Activated CD4-positive, alpha-beta T cell treated with anti-CD3 and anti-CD28 coated beads, Interleukin-2, amount 10 ng/mL, durations not matched to agents 24 days and 14 days (primary cell): ENCODE results near the gene RPL13A. TPM values are rescaled to one million over a fixed set of nuclear protein-coding genes. Genes with fewer than 3 reads are reported as not detected.
A peak's percentile ranks its signal among the peaks of the same experiment; 100 is the strongest.

Source experiments
- DNase-seq: peaks from one replicate; pipeline ENCODE4 v3.0.0; 2022
- H3K27ac Mint-ChIP-seq: one replicate; pipeline ENCODE4 v1.8.0; 2022; ENCODE audit warnings: mild to moderate bottlenecking, mixed read lengths
- H3K27me3 Mint-ChIP-seq: one replicate; pipeline ENCODE4 v1.8.0; 2022; ENCODE audit warnings: mixed read lengths
- H3K36me3 Mint-ChIP-seq: one replicate; pipeline ENCODE4 v1.8.0; 2022; ENCODE audit warnings: low read depth, mild to moderate bottlenecking, mixed read lengths
- H3K4me1 Mint-ChIP-seq: one replicate; pipeline ENCODE4 v1.8.0; 2021; ENCODE audit warnings: mixed read lengths
- H3K4me3 Mint-ChIP-seq: one replicate; pipeline ENCODE4 v1.8.0; 2022; ENCODE audit warnings: mild to moderate bottlenecking, moderate library complexity, mixed read lengths
- H3K9me3 Mint-ChIP-seq: one replicate; pipeline ENCODE4 v1.8.0; 2021; ENCODE audit warnings: mixed read lengths
- intact Hi-C: fragments of 100-400 bp; cut with micrococcal nuclease; formaldehyde crosslinking; loops from one replicate; pipeline ENCODE4 v1.15.1; 2023
- total RNA-seq: library from RNA; stranded (reverse); gene quantifications from 2 replicates; pipeline ENCODE4 v1.2.3, GENCODE V29; 2022

Gene RPL13A
- total RNA-seq, 1 donor from 2014 or later, result 3,032 TPM

- H3K4me3 Mint-ChIP-seq, result no peak overlapping the region
- H3K9me3 Mint-ChIP-seq, result no peaks in the 10 kb centered on the region
- peak overlapping the region; percentile 15 for H3K27ac Mint-ChIP-seq
- peaks cover 39% of the 10 kb centered on the region for H3K36me3 Mint-ChIP-seq
- H3K4me1 Mint-ChIP-seq, result peaks cover 23% of the 10 kb centered on the region
- intact Hi-C loops, result no loop called here
- DNase-seq, result no peak
- no peaks in the 10 kb centered on the region for H3K27me3 Mint-ChIP-seq
Observed at GRCh38 chr19:49479975-49480628, 7.3 kb upstream of the RPL13A start.

GRCh38 chr19:49481020-49481683, 6.3 kb upstream of the RPL13A start:
- Mint-ChIP-seq H3K4me3 (no peak overlapping the region), H3K27me3 (no peaks in the 10 kb centered on the region), H3K36me3 (peaks cover 43% of the 10 kb centered on the region), H3K9me3 (no peaks in the 10 kb centered on the region), H3K27ac (peak overlapping the region; percentile 41), H3K4me1 (peaks cover 15% of the 10 kb centered on the region)
- DNase-seq, result no peak
- intact Hi-C loops, result no loop called here

GRCh38 chr19:49486232-49486631, 1.2 kb upstream of the RPL13A start:
- peak; percentile 63 for DNase-seq
- Mint-ChIP-seq H3K9me3 (peaks cover 4% of the 10 kb centered on the region), H3K4me1 (peaks cover 27% of the 10 kb centered on the region), H3K27ac (peak overlapping the region; percentile 86), H3K36me3 (peaks cover 67% of the 10 kb centered on the region), H3K4me3 (peak overlapping the region; percentile 43), H3K27me3 (peaks cover 3% of the 10 kb centered on the region)
- intact Hi-C loops, result loop anchor here (5.0 kb wide), 1 partner anchor 34 kb away; the partner anchor contains the start of genes ALDH16A1 and PIH1D1

DNA sequence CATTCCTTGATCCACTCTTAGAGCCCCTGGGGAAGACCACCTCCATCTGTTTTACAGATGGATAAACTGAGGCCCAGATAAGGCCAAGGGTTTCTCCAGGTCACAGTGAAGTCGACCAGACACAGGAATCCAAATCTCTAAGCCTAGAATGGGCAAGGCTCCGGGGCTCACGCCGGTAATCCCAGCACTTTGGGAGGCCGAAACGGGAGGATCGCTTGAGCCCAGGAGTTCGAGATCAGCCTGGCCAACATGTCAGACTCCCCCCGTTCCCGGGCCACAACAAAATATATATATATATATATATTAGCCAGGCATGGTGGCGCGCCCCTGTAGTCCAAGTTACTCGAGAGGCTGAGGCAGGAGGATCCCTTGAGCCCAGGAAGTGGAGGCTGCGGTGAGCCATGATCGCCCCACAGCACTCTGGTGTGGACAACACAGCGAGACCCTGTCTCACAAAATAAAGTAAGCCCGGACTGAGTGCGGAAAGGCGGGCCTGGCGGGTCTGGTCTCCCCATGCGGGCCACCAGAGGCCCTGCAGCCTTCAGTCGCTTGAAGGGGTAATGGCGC, 615 bp upstream of the RPL13A start:
- DNase-seq, result no peak
- intact Hi-C loops, result loop anchor here (1.0 to 5.0 kb wide), 2 partner anchors 10 to 34 kb away; partner anchors contain the start of genes ALDH16A1, PIH1D1 and RPS11
- Mint-ChIP-seq H3K36me3 (peaks cover 70% of the 10 kb centered on the region), H3K27me3 (peaks cover 3% of the 10 kb centered on the region), H3K9me3 (peaks cover 4% of the 10 kb centered on the region), H3K4me1 (peaks cover 27% of the 10 kb centered on the region), H3K4me3 (peak overlapping the region; percentile 98), H3K27ac (peak overlapping the region; percentile 98)

DNA sequence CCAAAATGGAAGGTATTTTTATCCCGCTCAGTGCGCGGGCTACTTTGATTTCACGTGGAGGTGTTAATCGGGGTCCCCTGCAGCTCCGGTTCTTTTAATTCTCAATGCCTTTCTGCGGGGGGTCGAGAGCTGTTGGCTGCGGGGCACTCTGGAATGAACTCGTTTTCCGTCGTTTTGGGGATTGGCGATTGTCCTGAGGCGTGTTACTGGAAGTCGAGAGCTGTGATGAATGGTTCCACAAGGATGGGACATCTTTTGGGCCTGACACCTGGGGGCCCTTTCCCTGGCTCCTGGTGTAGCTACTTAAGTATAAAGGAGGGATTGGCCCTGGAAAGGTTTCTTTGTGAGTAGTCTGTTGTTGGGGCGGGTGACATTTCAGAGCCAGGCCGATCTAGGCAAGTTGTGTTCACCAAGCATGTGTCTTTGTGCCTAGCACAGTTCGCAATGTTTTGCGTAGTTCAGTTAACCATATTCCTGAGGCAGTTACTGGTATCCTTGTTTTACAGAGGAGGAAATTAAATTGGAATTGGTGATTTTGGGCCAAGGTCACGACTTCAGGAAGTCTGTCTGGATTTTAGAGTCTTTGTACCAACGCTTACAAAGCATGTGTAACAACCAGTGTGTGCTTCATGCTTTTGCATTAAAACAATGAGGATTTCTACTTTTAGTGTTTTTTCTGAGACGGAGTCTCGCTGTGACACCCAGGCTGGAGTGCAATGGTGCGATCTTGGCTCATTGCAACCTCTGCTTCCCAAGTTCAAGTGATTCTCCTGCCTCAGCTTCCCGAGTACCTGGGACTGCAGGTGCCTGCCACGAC, 846 bp downstream of the RPL13A start:
- no peak for DNase-seq
- peak overlapping the region; percentile 98 for H3K4me3 Mint-ChIP-seq
- peaks cover 78% of the 10 kb centered on the region for H3K36me3 Mint-ChIP-seq
- H3K4me1 Mint-ChIP-seq, result peaks cover 38% of the 10 kb centered on the region
- H3K9me3 Mint-ChIP-seq, result peaks cover 4% of the 10 kb centered on the region
- peaks cover 3% of the 10 kb centered on the region for H3K27me3 Mint-ChIP-seq
- intact Hi-C loops, result loop anchor here (5.0 kb wide), 1 partner anchor 36 kb away; the partner anchor contains the start of genes ALDH16A1 and PIH1D1
- peak overlapping the region; percentile 98 for H3K27ac Mint-ChIP-seq

DNA sequence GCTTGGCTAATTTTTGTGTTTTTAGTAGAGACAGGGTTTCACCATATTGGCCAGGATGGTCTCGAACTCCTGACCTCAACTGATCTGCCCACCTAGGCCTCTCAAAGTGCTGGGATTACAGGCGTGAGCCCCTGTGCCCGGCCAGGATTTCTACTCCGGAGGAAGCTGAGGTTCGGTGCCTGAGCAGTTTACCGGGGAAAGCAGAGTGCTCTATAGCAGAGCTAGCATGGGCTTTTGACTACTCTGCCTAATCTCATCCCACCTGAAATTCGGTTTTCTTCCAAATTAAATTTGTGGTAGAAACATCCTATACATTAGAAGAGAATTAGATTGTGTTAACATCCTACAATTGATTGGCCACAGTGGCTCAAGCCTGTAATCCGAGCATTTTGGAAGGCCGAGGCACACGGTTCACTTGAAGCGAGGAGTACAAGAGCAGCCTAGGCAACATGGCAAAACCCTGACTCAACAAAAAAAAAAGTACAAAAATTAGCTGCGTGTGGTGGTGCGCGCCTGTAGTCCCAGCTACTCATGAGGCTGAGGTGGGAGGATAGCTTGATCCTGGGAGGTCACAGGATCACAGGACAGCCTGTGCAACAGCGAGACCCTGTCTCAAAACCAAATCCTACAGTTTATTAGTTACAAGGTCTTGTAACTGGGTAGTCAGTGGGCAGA, 1.6 kb downstream of the RPL13A start:
- peaks cover 39% of the 10 kb centered on the region for H3K4me1 Mint-ChIP-seq
- H3K27me3 Mint-ChIP-seq, result peaks cover 3% of the 10 kb centered on the region
- peaks cover 79% of the 10 kb centered on the region for H3K36me3 Mint-ChIP-seq
- intact Hi-C loops, result loop anchor here (5.0 kb wide), 1 partner anchor 37 kb away; the partner anchor contains the start of genes ALDH16A1 and PIH1D1
- H3K9me3 Mint-ChIP-seq, result peaks cover 4% of the 10 kb centered on the region
- peak; percentile 74 for DNase-seq
- peak overlapping the region; percentile 98 for H3K4me3 Mint-ChIP-seq
- H3K27ac Mint-ChIP-seq, result peak overlapping the region; percentile 98

GRCh38 chr19:49489601-49490167, 2.3 kb downstream of the RPL13A start:
- Mint-ChIP-seq H3K9me3 (peaks cover 4% of the 10 kb centered on the region), H3K27me3 (peaks cover 3% of the 10 kb centered on the region), H3K4me1 (peaks cover 39% of the 10 kb centered on the region), H3K27ac (peak overlapping the region; percentile 98), H3K4me3 (peak overlapping the region; percentile 98), H3K36me3 (peaks cover 75% of the 10 kb centered on the region)
- intact Hi-C loops, result loop anchor here (5.0 kb wide), 1 partner anchor 37 kb away; the partner anchor contains the start of genes ALDH16A1 and PIH1D1
- DNase-seq, result peak; percentile 64

DNA sequence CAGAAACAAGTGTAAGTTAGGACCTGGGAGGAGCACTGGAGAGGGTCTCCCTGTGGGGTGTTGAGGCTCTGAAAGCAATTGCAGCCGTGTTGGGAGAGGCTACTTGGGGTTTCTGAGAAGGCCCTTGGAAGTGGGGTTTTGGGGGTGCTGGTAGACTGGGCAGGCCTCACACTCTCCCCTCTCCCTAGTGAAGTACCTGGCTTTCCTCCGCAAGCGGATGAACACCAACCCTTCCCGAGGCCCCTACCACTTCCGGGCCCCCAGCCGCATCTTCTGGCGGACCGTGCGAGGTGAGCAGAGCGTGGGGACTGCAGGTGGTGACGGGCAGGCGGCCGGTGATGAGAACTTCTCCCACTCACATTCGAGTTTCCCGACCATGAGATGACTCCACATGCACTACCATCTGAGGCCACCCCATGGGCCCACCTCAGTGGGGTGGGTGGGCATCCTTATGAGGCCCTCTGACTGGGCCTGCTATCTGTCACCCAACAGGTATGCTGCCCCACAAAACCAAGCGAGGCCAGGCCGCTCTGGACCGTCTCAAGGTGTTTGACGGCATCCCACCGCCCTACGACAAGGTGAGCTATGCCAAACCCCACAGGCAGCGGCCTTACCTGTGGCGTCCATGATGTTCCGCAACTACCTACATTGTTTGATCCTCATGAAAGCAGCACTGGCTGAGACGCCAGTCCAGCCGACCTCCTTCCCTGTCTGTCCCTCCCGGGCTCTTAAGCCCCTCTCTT, 3.0 kb downstream of the RPL13A start:
- no peak for DNase-seq
- peak overlapping the region; percentile 98 for H3K4me3 Mint-ChIP-seq

GRCh38 chr19:49491030-49491803, 3.8 kb downstream of the RPL13A start:
- Mint-ChIP-seq H3K36me3 (peaks cover 66% of the 10 kb centered on the region), H3K4me3 (peak overlapping the region; percentile 98), H3K27me3 (peaks cover 3% of the 10 kb centered on the region), H3K9me3 (peaks cover 4% of the 10 kb centered on the region), H3K4me1 (peaks cover 43% of the 10 kb centered on the region), H3K27ac (peak overlapping the region; percentile 79)
- intact Hi-C loops, result no loop called here
- no peak for DNase-seq

More for the DNA sequence above, 3.0 kb downstream of the RPL13A start:
- Mint-ChIP-seq H3K27me3 (peaks cover 3% of the 10 kb centered on the region), H3K9me3 (peaks cover 4% of the 10 kb centered on the region), H3K4me1 (peaks cover 42% of the 10 kb centered on the region), H3K27ac (peak overlapping the region; percentile 98), H3K36me3 (peaks cover 73% of the 10 kb centered on the region)
- intact Hi-C loops, result no loop called here

DNA sequence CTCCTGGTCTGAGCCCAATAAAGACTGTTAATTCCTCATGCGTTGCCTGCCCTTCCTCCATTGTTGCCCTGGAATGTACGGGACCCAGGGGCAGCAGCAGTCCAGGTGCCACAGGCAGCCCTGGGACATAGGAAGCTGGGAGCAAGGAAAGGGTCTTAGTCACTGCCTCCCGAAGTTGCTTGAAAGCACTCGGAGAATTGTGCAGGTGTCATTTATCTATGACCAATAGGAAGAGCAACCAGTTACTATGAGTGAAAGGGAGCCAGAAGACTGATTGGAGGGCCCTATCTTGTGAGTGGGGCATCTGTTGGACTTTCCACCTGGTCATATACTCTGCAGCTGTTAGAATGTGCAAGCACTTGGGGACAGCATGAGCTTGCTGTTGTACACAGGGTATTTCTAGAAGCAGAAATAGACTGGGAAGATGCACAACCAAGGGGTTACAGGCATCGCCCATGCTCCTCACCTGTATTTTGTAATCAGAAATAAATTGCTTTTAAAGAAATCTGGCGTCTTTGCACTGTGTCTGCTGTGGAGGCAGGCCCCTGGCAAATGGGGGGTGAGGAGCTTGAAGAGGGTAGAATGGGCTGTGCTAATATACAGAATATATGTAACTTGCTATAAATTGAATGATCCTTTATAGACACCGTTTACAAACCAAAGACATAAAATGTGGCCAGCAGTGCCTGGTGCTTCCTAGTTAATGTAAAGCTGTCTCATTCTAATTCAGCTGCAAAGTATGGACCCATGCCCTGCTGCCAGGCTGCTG, 4.6 kb downstream of the RPL13A start:
- Mint-ChIP-seq H3K9me3 (peaks cover 4% of the 10 kb centered on the region), H3K27me3 (peaks cover 3% of the 10 kb centered on the region), H3K36me3 (peaks cover 70% of the 10 kb centered on the region), H3K27ac (peak overlapping the region; percentile 78), H3K4me3 (peak overlapping the region; percentile 43), H3K4me1 (peaks cover 41% of the 10 kb centered on the region)
- DNase-seq, result no peak
- intact Hi-C loops, result no loop called here
